GM13977 (cell line): ENCODE measurements around the gene PI4K2B.

Experiments used
- DNase-seq: peaks from one replicate; pipeline ENCODE4 v3.0.0; 2012; ENCODE audit warnings: low spot score
- in situ Hi-C: fragments of 300-500 bp; cut with MboI; formaldehyde crosslinking; loops from one replicate; pipeline ENCODE4 v1.12.0; 2022; ENCODE audit warnings: low sequenced_read_pairs, low pct_unique_long_range_greater_than_20kb, mixed read lengths, inconsistent platforms; ENCODE audit not compliant: unreplicated experiment
- TF ChIP-seq, protein P1 (sequence below): IDR thresholded peaks from 2 replicates; pipeline ENCODE4 v1.5.1; 2012; ENCODE audit warnings: mild to moderate bottlenecking, control low read depth; ENCODE audit not compliant: insufficient read depth; ENCODE audit errors: extremely low read depth, missing control alignments

PI4K2B gene

DNA sequence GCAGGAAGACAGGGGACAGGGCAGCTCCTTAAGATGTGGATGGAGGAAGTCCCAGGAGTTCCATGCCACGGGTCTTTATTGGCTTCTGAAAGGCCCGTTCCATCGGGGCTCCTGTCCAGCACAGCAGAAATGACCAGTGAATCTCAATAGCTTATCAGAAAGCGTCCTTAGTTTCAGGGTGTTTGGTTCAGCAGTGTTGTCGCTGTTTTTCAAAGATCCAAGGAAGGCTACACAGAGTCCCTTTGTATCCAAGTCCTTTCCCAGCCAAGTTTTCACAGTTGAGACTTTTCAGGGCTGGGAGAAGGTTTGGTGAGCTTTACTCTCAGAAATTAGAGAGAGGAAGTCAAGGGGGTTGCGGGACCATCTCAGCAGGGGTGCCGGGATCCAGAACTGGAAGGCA lies 73.8 kb downstream of the PI4K2B start:
- no peak for DNase-seq
- in situ Hi-C loops: no loop called here
- TF ChIP-seq, protein P1, sequence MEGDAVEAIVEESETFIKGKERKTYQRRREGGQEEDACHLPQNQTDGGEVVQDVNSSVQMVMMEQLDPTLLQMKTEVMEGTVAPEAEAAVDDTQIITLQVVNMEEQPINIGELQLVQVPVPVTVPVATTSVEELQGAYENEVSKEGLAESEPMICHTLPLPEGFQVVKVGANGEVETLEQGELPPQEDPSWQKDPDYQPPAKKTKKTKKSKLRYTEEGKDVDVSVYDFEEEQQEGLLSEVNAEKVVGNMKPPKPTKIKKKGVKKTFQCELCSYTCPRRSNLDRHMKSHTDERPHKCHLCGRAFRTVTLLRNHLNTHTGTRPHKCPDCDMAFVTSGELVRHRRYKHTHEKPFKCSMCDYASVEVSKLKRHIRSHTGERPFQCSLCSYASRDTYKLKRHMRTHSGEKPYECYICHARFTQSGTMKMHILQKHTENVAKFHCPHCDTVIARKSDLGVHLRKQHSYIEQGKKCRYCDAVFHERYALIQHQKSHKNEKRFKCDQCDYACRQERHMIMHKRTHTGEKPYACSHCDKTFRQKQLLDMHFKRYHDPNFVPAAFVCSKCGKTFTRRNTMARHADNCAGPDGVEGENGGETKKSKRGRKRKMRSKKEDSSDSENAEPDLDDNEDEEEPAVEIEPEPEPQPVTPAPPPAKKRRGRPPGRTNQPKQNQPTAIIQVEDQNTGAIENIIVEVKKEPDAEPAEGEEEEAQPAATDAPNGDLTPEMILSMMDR: no peak

DNA sequence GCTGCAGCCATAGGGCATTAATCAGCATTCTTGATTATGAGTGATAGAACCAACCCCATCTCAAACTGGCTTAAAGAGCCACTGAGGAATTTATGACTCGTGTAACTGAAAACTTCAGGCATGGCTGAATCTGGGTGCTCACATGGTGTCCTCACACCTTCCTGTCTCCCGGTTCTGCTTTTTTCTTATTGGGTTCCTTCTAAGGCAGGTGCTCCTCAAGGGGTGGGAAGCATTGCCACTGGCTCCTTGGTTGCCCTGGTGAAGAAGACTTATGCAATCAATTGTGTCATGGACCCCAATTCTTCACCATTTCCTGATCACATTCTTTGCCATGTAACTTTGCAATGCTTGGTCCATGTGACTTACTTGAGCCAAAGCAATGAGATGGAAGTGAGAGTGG lies 74.5 kb downstream of the PI4K2B start:
- no peak for DNase-seq
- TF ChIP-seq, protein P1: no peak
- in situ Hi-C loops: no loop called here

DNA sequence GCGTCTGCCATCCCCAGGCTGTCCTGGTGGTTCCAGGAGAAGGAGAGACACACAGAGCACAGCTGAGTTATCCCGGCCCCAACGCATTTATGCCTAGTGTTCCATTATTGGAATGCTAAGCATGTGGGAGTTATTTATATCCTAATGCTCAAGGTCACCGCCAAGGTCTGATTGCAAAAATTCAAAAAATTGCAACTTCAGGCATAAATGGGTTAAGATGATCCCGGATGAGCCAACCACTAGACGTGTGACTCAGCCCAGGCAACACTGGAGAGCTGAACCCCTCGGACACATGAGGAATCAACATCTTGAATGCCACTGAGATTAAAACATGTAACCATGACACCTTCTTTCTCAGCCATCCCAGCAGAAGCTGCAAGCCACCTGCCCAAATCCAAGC lies 74.9 kb downstream of the PI4K2B start:
- in situ Hi-C loops: no loop called here
- TF ChIP-seq, protein P1: no peak
- no peak for DNase-seq

DNA sequence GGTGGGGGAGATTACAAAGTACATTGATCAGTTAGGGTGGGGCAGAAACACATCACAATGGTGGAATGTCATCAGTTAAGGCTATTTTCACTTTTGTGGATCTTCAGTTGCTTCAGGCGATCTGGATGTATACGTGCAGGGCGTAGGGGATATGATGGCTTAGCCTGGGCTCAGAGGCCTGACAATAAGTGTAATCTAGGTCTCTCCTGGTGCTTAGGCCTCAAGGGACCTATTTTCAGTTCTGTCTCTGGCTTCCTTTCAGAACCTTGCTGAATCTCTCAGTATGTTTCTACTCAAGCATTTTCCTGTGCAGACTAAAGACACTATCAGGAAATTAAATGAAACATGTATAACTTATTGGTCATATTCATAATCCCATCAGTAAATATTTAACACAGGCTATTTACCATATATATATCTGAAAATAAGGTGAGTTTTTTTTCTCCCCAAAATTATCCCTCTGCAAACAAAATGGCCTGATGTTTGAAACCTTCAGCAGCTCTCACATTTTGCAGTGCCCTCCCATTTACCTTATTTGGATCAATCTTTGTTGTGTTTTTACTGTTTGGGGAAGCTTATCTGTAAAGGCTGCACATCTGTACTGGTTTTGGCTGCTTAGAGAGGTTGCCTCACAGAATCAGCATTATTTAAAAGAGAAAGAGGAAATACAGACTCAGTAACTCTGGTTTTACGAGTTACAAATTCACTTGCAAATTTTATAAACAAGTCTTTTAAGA lies 76.4 kb downstream of the PI4K2B start:
- in situ Hi-C loops: loop anchor here (10.0 kb wide), 1 partner anchor 135 kb away; no protein-coding TSS in a partner anchor
- TF ChIP-seq, protein P1: no peak
- DNase-seq: peak; percentile 31

DNA sequence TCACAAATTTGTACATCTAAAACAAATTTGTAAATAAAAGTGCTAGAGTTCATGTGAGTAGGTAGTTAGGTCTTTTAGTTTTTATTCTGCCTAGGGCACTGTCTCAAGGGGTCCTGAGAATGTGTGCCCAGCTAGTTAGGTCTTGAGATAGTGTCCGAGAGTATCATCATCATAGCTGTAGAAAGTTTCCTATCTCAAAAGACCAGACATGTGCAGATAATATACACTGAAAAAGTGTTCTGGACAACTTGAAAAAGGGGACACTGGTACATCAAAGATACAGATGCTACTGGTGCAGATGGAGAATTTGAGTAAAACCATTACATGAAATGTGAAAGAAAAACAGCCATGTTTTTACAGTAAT lies 77.0 kb downstream of the PI4K2B start:
- in situ Hi-C loops: loop anchor here (10.0 kb wide), 1 partner anchor 136 kb away; no protein-coding TSS in a partner anchor
- TF ChIP-seq, protein P1: no peak

DNA sequence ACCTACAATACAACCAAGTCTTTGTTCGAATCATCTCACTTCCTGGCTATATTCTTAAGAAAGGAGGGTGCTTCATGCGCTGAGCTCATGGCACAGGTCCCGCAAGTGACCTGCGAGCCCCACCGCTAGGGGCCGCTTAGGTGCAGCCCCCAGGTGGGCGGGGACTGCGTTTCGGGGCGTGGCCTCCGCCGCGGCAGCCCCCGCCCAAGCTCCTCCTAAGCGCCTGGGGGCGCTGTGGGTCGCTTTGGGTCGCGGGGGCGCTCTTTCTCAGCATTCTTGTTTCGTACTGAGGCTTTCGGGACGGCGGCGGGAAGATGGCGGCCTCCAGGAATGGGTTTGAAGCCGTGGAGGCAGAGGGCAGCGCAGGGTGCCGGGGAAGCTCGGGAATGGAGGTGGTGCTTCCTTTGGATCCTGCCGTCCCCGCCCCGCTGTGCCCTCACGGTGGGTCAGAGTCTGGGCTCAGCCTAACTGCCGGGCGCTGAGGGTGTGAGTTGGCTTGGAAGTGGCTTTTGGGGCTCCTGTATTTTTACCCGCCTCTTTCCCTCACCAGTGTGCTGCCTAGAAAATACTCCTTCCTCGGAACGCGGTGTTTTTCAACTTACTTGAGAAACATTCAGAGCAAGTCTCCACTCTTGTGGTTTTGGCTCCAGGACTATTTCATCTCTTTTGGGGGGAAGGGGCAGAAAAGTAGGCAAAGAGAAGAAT lies 78.8 kb downstream of the PI4K2B start, which contains the start of gene ZCCHC4:
ZCCHC4 (plus strand) TSS at position 279 of the 705 bp plus-strand sequence; CDS start at position 315, 36 bp downstream.
- TF ChIP-seq, protein P1: peak; percentile 94
- peak; percentile 87 for DNase-seq
- in situ Hi-C loops: loop anchor here (10.0 kb wide), 1 partner anchor 138 kb away; no protein-coding TSS in a partner anchor

More for the DNA sequence above, 77.0 kb downstream of the PI4K2B start:
- no peak for DNase-seq
